Erythroblast (primary cell): ENCODE data around the gene MAP2K2.

ENCODE experiments used
- DNase-seq, 2 experiments: peaks; one replicate each; lab custom pipeline; 2025; lab: John Stamatoyannopoulos, UW
- GATA1 ChIP-seq: IDR thresholded peaks from 2 replicates; pipeline ENCODE4 v1.6.1; 2011; ENCODE audit warnings: low read depth, mild to moderate bottlenecking, control low read depth, low read length, moderate library complexity
- POLR2A ChIP-seq: IDR thresholded peaks from 2 replicates; pipeline ENCODE4 v1.6.1; 2011; ENCODE audit warnings: mild to moderate bottlenecking, low read length

Gene MAP2K2

DNA sequence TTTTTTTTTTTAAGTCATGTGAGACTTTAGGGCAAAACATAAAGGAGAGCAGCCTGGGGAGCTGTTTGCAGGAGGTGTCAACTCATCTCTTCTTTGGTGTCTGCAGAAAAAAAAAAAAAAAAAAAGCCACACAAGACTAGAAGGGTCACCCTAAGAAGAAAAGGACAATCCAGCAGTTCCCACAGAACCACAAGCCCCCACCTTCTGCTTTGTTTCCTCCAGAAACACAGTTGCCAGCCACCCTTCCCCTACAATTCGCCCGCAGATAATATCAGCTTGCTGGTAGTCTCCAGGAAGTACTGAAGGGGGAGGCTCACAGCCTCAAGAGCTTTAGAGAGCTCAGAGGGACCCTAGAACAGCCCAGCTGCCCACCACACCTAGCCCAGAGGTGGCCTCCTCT is 34.9 kb downstream of the MAP2K2 start:
- TF ChIP-seq GATA1 (no peak), POLR2A (no peak)
- DNase-seq, result peak; percentile 56 to 62

- no peak for TF ChIP-seq POLR2A
- TF ChIP-seq GATA1, result no peak
- no peak for DNase-seq
Measured at GRCh38 chr19:4087787-4088679, 35.9 kb downstream of the MAP2K2 start.

- TF ChIP-seq GATA1 (no peak), POLR2A (no peak)
- DNase-seq, result no peak
Measured at GRCh38 chr19:4086411-4086867, 37.5 kb downstream of the MAP2K2 start.

DNA sequence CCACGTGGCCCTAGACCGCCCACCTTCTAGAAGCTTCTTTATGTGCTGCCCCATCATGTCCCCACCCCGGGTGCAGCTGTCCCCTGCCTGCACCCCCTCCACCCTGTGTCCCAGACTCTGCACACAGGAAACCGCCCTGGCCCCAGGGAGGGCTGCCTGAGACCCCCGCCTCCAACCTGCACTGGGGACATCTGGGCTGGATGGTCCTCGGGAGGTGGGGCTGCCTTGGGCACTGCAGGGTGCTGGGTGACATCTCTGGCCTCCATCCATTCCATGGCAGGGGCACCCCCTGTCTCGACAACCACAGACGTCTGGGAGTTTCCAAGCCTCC is 39.4 kb downstream of the MAP2K2 start:
- no peak for DNase-seq
- TF ChIP-seq POLR2A (no peak), GATA1 (no peak)

- TF ChIP-seq POLR2A, result no peak
- no peak for TF ChIP-seq GATA1
- DNase-seq, result no peak
Measured at GRCh38 chr19:4083677-4084546, 40.0 kb downstream of the MAP2K2 start.

DNA sequence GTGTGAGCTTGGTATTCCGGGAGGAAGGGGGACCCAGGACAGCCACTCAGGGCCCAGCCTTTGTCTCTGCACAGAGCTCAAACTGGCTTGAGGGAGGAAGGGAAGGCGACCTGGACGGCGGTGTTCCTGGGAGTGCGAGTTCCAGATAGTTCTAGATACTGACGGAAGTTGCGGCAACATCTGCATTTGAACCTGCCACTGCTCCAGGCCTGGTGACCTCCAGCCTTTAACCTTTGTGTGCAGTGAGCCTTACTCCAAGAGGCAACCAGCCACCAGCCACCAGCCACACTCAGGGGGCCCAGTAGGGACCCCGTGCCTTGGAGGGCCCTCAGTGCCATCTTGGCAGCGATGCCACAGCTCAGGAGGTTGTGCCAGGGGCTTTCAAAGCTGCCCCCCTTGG is 41.8 kb downstream of the MAP2K2 start:
- TF ChIP-seq GATA1 (no peak), POLR2A (no peak)
- no peak for DNase-seq

GRCh38 chr19:4081441-4082129 is 42.3 kb downstream of the MAP2K2 start:
- TF ChIP-seq POLR2A (no peak), GATA1 (no peak)
- DNase-seq, result peak in 1 of 2 experiments; percentile 38

DNA sequence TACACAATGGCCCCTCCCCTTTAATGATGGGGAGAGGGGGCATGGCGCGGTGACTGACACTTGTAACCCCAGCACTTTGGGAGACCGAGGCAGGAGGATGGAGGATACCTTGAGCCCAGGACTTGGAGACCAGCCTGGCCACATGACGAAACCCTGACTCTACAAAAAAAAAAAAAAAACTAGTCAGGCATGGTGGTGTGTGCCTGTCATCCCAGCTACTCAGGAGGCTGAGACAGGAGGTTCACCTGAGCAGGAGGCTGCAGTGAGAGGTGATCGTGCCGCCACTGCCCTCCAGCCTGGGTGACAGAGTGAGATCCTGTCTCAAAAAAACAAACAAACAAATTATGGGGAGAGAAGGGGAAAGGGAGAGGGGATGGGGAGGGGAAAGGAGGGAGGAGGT is 43.4 kb downstream of the MAP2K2 start:
- TF ChIP-seq GATA1 (no peak), POLR2A (no peak)
- DNase-seq, result no peak

DNA sequence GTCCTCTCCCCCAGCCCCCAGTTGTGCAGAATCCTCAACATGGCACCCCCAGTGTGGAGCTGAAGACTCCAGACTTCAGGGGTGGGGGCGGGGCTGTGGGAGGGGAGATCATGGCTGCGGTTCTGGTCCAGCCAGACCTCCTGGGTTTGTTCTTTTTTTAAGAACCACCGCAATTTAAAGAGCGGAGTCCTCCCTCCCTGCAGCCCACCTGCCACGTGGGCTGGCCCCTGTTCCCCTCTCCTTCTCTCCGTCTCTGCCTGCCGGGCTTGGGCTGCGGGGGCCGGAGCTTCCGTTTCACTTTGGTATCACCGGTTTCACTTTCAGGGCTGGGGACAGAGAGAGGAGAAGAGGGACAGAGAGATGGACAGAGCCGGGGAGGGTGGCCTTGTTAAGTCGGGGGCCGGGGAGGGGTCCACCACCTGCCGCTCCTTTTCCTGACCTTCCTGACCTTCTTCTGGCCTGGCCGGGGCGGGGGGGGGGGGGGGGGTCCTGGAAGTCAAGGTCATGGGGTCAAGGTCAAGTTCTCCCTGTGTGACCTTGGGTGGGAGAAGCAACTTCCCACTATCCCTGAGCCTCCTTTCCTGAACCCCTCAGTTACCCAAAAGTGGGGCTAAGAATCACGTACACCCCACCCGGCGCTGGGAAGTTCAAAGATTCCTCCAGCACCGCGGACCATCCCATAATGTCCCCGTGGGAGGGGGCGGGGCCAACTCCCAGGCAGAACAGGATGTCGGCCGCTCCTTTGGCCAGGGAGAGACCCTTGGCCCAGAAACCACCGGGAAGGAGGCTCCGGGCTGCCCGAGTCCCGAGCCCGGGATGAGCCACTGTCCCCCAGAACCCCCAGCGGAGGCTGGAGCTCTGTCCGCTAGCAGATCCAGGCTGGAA is 45.9 kb downstream of the MAP2K2 start:
- no peak for TF ChIP-seq GATA1
- no peak for TF ChIP-seq POLR2A
- peak in 1 of 2 experiments; percentile 64 for DNase-seq

GRCh38 chr19:4077007-4077374 is 46.9 kb downstream of the MAP2K2 start:
- no peak for TF ChIP-seq POLR2A
- no peak for DNase-seq

DNA sequence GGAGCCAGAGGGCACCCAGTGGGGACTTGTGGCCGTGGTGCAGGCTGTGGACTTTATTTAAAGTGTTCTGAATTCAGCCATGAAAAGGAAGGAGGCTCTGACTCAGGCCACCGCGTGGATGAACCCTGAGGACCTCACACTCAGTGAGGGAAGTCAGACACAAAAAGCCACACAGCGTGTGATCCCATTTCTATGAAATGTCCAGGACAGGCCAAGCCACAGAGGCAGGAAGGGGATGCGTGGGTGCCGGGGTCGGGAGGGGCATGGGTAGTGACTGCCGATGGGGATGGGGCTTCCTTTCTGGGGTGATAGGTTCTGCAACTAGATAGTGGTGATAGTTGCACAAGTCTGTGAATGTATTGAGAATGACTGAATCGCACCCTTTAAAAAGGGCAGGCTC is 48.5 kb downstream of the MAP2K2 start:
- no peak for TF ChIP-seq POLR2A
- no peak for TF ChIP-seq GATA1
- no peak for DNase-seq

- no peak for TF ChIP-seq GATA1
- TF ChIP-seq POLR2A, result no peak
- no peak for DNase-seq
Measured at GRCh38 chr19:4071610-4072009, 52.3 kb downstream of the MAP2K2 start.

- DNase-seq, result no peak
- TF ChIP-seq POLR2A (no peak), GATA1 (no peak)
Measured at GRCh38 chr19:4069331-4069959, 54.5 kb downstream of the MAP2K2 start.
